Measurements from ENCODE around the gene HSPB1.
"Not testable (repeated sequence)": the region's sequence is repeated elsewhere in the genome, so short reads cannot be mapped to it uniquely, and the experiment has no call there.

Gene HSPB1

GRCh38 chr7:76333511-76334101 lies 31.1 kb downstream of the HSPB1 start:
- no peak for DNase-seq (ENCODE audit: low read depth in 2 of 2)

- DNase-seq (ENCODE audit: low read depth in 2 of 2): no peak
Measured at GRCh38 chr7:76334320-76334967, 32.0 kb downstream of the HSPB1 start.

DNA sequence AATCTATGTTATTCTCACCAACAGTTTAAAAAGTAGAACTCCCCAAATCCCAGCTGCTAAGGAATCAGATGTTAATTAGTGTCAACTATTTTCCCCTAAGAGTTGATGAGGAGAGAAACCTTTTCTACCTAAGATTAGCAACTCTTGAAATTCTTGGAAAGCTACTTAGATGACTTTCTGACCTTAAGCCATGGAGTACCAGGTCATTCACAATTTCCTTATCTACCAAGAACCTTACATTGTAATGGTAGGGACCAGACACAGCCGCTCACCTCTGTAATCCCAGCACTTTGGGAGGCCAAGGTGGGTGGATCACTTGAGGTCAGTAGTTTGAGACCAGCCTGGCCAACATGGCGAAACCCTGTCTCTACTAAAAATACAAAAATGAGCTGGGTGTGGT lies 32.9 kb downstream of the HSPB1 start:
- DNase-seq (ENCODE audit: low read depth in 2 of 2): not testable (repeated sequence)

GRCh38 chr7:76336094-76336493 lies 33.6 kb downstream of the HSPB1 start:
- no peak for DNase-seq (ENCODE audit: low read depth in 2 of 2)

DNA sequence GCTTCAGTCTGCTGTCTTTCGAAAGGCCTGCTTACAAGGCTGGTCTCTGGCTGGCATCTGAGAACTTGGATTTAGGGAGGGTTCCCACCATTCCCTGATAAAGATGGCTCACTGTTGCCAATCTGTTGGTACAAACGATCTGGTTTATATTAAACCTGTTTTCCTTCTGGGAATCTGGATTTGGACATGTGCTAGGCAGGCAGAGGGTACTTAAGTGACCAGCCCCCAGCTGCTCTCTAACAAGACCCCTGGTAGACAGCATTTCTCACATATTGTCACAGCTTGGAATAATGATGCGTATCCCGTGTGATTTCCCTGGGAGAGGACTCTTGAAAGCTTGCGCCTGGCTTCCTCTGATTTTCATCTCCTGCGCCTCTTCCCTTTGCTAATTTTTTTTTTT lies 34.7 kb downstream of the HSPB1 start:
- no peak for DNase-seq (ENCODE audit: low read depth in 2 of 2)

DNA sequence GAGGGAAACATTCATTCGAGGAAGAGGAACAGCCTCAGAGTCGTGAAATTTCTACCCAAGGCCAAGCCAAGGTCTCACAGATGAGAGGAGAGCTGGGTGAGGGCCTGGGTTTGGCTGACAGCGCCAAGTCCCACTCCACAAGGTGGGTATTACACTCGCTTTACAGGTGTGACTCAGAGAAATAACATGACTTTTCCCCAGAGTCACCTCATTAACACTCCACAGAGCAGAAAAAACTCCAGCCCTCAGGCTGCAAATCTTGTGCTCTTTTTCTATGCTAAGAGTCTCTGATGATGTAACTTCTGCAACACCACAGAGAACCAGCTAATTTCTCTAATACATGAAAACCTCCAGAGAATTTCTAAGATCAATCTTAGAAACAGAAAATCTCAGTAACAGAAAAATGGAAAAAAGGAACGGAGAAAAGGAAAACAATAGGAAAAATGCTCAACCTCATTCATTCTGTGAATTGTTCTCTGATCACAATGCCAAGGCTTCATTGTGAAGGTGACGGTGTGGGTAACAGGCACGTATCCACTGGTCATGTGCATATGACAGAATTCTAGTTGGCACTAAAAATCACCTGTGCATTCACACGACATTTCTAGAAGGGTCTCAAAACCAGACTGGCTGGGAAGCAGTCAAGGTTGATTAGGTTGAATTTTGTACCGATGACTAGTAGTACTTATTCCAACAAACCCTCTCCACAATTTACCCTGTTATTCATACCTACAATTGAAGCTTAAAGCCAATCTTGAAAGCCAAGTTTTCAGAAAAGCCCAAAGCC lies 36.0 kb downstream of the HSPB1 start:
- no peak for DNase-seq (ENCODE audit: low read depth in 2 of 2)

- DNase-seq (ENCODE audit: low read depth in 2 of 2): no peak
Measured at GRCh38 chr7:76340617-76341131, 38.2 kb downstream of the HSPB1 start.

- DNase-seq (ENCODE audit: low read depth in 2 of 2): no peak
Measured at GRCh38 chr7:76342222-76342621, 39.7 kb downstream of the HSPB1 start.

DNA sequence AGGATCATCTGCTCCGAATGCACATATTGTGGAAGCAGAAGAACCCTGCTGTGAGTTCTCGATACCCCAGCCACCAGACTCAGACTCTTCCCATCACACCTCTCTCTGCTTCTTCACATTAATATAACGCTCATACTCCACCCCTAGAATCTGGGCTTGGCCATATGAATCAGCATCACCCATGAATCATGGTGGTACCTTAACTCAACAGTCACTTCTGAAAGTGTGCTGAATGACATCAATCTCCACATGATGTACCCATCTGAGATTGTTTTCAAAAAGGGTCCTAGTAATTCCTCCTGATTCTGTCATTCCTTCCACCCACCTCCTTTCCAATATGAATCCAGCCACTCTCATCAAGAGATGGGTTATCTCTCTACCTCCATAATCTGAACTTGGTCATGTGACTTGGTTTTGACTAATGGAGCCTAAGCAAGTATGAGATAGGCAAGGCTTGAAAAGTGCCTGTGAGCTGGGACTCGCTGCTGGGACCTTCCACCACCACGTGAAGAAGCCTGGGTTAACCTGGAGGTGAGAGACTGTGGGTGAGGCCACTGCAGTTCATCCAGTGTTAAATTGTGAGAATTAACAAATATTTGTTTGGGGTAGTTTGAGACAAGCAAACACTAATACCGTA lies 40.9 kb downstream of the HSPB1 start:
- DNase-seq (ENCODE audit: low read depth in 2 of 2): no peak

DNA sequence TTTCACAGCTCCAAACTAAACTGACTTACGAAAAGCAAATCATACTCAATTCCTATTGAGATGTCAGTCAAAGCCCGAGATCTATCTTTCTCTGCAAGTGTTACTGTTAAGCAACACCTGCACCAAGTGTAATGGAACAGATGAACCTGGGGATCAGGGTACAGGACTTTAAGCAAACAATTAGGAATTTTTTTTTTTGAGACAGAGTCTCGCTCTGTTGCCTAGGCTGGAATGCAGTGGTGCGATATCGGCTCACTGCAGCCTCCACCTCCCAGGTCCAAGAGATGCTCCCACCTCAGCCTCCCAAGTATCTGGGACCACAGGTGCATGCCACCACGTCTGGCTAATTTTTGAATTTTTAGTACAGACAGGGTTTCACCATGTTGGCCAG lies 41.5 kb downstream of the HSPB1 start:
- DNase-seq (ENCODE audit: low read depth in 2 of 2): no peak

DNA sequence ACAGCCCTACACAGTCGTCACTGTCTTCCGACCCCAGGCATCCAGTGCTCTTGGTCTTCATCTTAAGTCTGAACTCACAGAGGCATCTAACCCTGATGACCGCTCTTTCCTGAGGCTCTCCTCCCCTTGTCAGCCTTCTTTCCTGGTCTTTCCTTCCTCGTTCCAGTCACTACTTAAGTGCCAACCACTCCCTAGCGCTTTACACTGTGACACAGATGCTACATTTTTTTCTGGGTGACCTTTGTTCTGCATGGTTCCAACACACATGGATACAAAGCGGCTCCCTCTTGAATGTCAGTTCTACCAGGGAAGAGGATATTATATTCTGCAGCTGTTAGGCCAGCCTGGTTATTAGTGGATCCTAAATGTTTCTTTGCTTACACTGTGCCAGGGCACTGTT lies 43.6 kb downstream of the HSPB1 start:
- DNase-seq (ENCODE audit: low read depth in 2 of 2): no peak

GRCh38 chr7:76346778-76347177 lies 44.3 kb downstream of the HSPB1 start:
- DNase-seq (ENCODE audit: low read depth in 2 of 2): no peak

DNA sequence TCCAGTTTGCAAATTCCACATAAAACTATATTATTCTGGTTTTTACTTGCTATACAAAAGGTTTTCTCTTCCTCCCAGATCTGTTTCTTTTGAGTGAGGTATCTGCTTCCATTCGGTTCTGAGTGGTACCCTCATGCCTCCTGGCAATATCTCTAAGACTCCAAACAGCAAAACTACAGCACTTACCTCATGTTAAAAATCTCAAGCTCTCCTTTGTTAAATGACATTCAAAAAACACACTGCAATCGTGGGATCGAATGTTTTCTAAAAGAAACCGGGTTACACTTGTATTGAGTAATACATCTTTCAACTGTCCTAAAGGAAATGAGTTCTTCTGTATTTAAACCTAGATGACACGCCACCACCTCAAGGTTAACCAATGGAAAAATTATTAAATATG lies 45.2 kb downstream of the HSPB1 start:
- DNase-seq (ENCODE audit: low read depth in 2 of 2): no peak

- no peak for DNase-seq (ENCODE audit: low read depth in 2 of 2)
Measured at GRCh38 chr7:76349313-76349885, 46.9 kb downstream of the HSPB1 start.

DNA sequence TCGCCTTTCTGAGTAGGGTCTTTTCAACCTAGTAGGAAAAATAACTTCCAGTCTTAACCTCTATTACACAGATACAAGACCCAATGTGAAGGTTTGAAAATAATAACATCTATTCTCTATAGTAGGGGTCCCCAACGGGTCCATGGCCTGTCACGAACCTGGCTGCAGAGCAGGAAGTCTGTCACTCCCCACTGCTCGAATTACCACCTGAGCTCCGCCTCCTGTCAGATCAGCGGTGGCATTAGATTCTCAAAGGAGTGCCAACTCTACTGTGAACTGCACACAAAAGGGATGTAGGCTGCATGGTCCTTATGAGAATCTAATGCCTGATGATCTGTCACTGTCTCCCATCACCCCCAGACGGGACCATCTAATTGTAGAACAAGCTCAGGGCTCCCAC lies 48.9 kb downstream of the HSPB1 start:
- DNase-seq (ENCODE audit: low read depth in 2 of 2): no peak

DNA sequence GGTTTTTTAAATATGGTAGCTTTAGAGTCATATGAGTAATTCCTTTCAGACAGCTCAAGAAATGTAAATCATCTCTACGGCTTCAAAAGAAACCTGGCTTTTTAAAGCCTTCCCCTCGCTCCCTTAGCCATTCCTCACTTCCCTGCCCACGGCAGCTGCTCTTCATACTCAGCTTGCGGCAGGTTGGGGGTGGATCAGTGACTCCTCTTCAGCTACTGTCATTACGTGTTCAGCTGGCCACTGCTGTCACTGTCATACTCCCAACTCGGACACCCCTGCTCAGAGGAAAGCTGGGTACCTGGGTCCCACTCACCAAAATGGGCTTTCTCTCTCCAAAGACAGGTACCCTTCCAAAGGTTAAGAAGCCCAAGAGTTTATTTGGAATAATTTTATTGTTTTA lies 49.7 kb downstream of the HSPB1 start:
- no peak for DNase-seq (ENCODE audit: low read depth in 2 of 2)

DNA sequence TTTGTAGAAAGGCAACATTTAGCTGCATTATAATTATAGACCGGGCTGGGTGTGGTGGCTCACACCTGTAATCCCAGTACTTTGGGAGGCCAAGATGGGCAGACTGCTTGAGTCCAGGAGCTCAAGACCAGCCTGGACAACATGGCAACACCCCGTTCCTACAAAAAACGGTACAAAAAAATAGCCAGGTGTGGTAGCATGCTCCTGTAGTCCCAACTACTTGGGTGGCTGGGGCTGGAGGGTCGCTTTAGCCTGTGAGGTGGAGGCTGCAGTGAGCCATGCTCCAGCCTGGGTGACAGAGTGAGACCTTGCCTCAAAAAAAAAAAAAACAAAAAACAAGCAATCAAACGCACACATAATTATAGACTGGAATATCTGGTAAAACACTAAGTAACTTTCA lies 51.3 kb downstream of the HSPB1 start:
- DNase-seq (ENCODE audit: low read depth in 2 of 2): no peak
